Astrocyte (in vitro differentiated cells and primary cell): ENCODE results near the gene DZIP3. TPM values are rescaled to one million over a fixed set of nuclear protein-coding genes. Genes with fewer than 3 reads are reported as not detected.

Source experiments
- DNase-seq: peaks from one replicate; pipeline ENCODE4 v3.0.0-alpha.2; 2010; ENCODE audit warnings: low read depth
- FAIRE-seq: peaks from 2 replicates; lab custom pipeline; 2011; peaks lifted over from hg19 to GRCh38; lab: Jason Lieb, UNC
- H2AFZ ChIP-seq: 2 replicates; pipeline ENCODE4 v1.6.0; 2012; ENCODE audit warnings: low read depth, low read length, inconsistent platforms
- H3K27ac ChIP-seq: 2 replicates; pipeline ENCODE4 v1.5.1; 2011; ENCODE audit warnings: low read depth, low read length, inconsistent platforms
- H3K27me3 ChIP-seq: 2 replicates; pipeline ENCODE4 v1.6.0; 2011; ENCODE audit warnings: low read length, inconsistent platforms; ENCODE audit not compliant: insufficient read depth
- H3K36me3 ChIP-seq: 2 replicates; pipeline ENCODE4 v1.5.1; 2011; ENCODE audit warnings: low read length, inconsistent platforms; ENCODE audit not compliant: insufficient read depth
- H3K4me1 ChIP-seq: 2 replicates; pipeline ENCODE4 v1.5.1; 2011; ENCODE audit warnings: low read length, inconsistent platforms; ENCODE audit not compliant: insufficient read depth
- H3K4me2 ChIP-seq: 2 replicates; pipeline ENCODE4 v1.6.0; 2012; ENCODE audit warnings: low read length, inconsistent platforms
- H3K4me3 ChIP-seq: 2 replicates; pipeline ENCODE4 v1.5.1; 2011; ENCODE audit warnings: low read depth, mild to moderate bottlenecking, low read length, inconsistent platforms; ENCODE audit not compliant: insufficient read depth
- H3K79me2 ChIP-seq: 2 replicates; pipeline ENCODE4 v1.6.0; 2012; ENCODE audit warnings: mild to moderate bottlenecking, low read length, inconsistent platforms; ENCODE audit not compliant: insufficient read depth
- H3K9ac ChIP-seq: 2 replicates; pipeline ENCODE4 v1.6.0; 2012; ENCODE audit warnings: mild to moderate bottlenecking, low read length, inconsistent platforms
- H3K9me3 ChIP-seq: 2 replicates; pipeline ENCODE4 v1.5.1; 2012; ENCODE audit warnings: low read depth, mild to moderate bottlenecking, low read length, inconsistent platforms; ENCODE audit not compliant: insufficient read depth
- H4K20me1 ChIP-seq: 2 replicates; pipeline ENCODE4 v1.6.0; 2012; ENCODE audit warnings: low read length, inconsistent platforms; ENCODE audit not compliant: insufficient read depth
- H3K27ac Mint-ChIP-seq: one replicate; pipeline ENCODE4 v1.8.0; 2021; ENCODE audit warnings: mild to moderate bottlenecking, mixed read lengths; ENCODE audit not compliant: unreplicated experiment
- H3K27me3 Mint-ChIP-seq: one replicate; pipeline ENCODE4 v1.8.0; 2021; ENCODE audit warnings: low read depth, mixed read lengths; ENCODE audit not compliant: unreplicated experiment
- H3K36me3 Mint-ChIP-seq: one replicate; pipeline ENCODE4 v1.8.0; 2021; ENCODE audit warnings: low read depth, mixed read lengths; ENCODE audit not compliant: unreplicated experiment
- H3K4me1 Mint-ChIP-seq: one replicate; pipeline ENCODE4 v1.8.0; 2021; ENCODE audit warnings: low read depth, mixed read lengths; ENCODE audit not compliant: unreplicated experiment
- H3K4me3 Mint-ChIP-seq: one replicate; pipeline ENCODE4 v1.8.0; 2021; ENCODE audit warnings: mild to moderate bottlenecking, moderate library complexity, mixed read lengths; ENCODE audit not compliant: unreplicated experiment
- H3K9me3 Mint-ChIP-seq: one replicate; pipeline ENCODE4 v1.8.0; 2021; ENCODE audit warnings: mild to moderate bottlenecking, mixed read lengths; ENCODE audit not compliant: unreplicated experiment
- EZH2 ChIP-seq: IDR thresholded peaks from 2 replicates; pipeline ENCODE4 v1.6.1; 2012; ENCODE audit warnings: mild to moderate bottlenecking, low read length, inconsistent platforms; ENCODE audit not compliant: insufficient read depth
- total RNA-seq: library from RNA; stranded (reverse); gene quantifications from 2 replicates; pipeline ENCODE4 v1.2.1, GENCODE V29; 2021
- TF ChIP-seq, protein P1 (sequence below): IDR thresholded peaks from 2 replicates; pipeline ENCODE4 v1.5.1; 2011; ENCODE audit warnings: low read depth, mild to moderate bottlenecking, inconsistent platforms, low read length, moderate library complexity; ENCODE audit not compliant: insufficient read depth

DZIP3 gene
- total RNA-seq, 1 donor from 2014 or later: 12.9 TPM

DNA sequence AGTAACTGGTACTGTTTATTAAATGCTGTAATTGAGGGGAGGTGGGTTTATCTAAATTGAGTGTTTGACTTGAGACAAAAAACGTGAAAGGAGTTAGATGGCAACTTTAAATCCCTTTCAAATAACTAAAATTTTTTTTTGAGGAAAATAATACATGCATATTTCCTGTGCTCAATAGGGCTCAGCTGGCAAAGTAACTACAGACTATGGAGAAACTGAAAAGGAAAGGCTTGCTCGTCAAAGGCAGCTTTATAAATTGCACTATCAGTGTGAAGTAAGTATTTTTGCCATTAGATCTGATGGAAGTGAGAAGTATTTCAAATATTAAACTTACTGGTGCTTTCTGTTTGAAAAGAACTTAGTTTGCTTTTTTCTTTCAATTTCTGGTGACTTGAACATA, 72.2 kb downstream of the DZIP3 start:
- no peak for TF ChIP-seq EZH2
- TF ChIP-seq, protein P1, sequence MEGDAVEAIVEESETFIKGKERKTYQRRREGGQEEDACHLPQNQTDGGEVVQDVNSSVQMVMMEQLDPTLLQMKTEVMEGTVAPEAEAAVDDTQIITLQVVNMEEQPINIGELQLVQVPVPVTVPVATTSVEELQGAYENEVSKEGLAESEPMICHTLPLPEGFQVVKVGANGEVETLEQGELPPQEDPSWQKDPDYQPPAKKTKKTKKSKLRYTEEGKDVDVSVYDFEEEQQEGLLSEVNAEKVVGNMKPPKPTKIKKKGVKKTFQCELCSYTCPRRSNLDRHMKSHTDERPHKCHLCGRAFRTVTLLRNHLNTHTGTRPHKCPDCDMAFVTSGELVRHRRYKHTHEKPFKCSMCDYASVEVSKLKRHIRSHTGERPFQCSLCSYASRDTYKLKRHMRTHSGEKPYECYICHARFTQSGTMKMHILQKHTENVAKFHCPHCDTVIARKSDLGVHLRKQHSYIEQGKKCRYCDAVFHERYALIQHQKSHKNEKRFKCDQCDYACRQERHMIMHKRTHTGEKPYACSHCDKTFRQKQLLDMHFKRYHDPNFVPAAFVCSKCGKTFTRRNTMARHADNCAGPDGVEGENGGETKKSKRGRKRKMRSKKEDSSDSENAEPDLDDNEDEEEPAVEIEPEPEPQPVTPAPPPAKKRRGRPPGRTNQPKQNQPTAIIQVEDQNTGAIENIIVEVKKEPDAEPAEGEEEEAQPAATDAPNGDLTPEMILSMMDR: no peak
- Histone ChIP-seq H3K79me2 (no peaks in the 10 kb centered on the region), H3K4me3 (no peak overlapping the region), H3K36me3 (no peaks in the 10 kb centered on the region), H4K20me1 (no peaks in the 10 kb centered on the region), H2AFZ (no peak overlapping the region), H3K27ac (no peak overlapping the region), H3K27me3 (no peaks in the 10 kb centered on the region), H3K4me2 (no peak overlapping the region), H3K4me1 (no peaks in the 10 kb centered on the region), H3K9me3 (no peaks in the 10 kb centered on the region), H3K9ac (no peak overlapping the region)
- no peak for DNase-seq
- no peak for FAIRE-seq
- Mint-ChIP-seq H3K27ac (no peak overlapping the region), H3K9me3 (peaks cover 3% of the 10 kb centered on the region), H3K4me1 (no peaks in the 10 kb centered on the region), H3K4me3 (no peak overlapping the region), H3K27me3 (no peaks in the 10 kb centered on the region), H3K36me3 (peaks cover 3% of the 10 kb centered on the region)

DNA sequence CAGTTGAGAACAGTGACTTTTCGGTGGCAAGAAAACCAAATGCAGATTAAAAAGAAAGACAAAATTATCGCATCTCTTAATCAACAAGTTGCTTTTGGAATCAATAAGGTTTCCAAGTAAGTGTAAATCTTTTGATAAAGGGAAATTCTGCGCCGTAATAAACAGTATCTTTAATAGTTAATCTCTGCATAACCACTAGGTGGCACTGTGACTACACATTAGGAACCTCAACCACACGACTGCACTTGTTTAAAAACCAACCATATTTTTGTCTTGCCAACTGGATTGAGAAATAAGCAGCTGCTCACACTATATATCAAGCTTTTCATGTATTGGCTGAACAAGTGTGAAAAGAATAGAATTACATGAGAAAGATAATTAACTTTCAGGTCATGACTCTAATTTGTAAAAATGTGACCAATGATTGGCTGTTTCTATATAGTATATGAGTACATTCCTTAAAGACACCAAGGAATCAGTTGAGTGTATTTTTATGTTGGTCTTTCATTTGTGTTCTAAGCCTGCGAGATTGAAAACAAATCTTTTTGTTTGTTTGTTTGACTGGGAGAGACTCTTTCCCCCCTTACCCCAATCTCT, 72.7 kb downstream of the DZIP3 start:
- H3K9ac ChIP-seq: no peak overlapping the region
- DNase-seq (peak; percentile 55), FAIRE-seq (no peak)
- H3K27me3 ChIP-seq: no peaks in the 10 kb centered on the region
- H3K36me3 ChIP-seq: no peaks in the 10 kb centered on the region
- H3K4me3 ChIP-seq: no peak overlapping the region
- H3K9me3 Mint-ChIP-seq: no peaks in the 10 kb centered on the region
- H3K4me1 ChIP-seq: no peaks in the 10 kb centered on the region
- H3K9me3 ChIP-seq: no peaks in the 10 kb centered on the region
- no peaks in the 10 kb centered on the region for H3K79me2 ChIP-seq
- no peak for TF ChIP-seq EZH2
- TF ChIP-seq, protein P1: peak; percentile 78
- H3K4me2 ChIP-seq: no peak overlapping the region
- no peak overlapping the region for H3K27ac ChIP-seq
- H3K4me3 Mint-ChIP-seq: no peak overlapping the region
- no peak overlapping the region for H2AFZ ChIP-seq
- no peaks in the 10 kb centered on the region for H4K20me1 ChIP-seq
- no peak overlapping the region for H3K27ac Mint-ChIP-seq
- no peaks in the 10 kb centered on the region for H3K36me3 Mint-ChIP-seq
- no peaks in the 10 kb centered on the region for H3K4me1 Mint-ChIP-seq
- H3K27me3 Mint-ChIP-seq: no peaks in the 10 kb centered on the region

DNA sequence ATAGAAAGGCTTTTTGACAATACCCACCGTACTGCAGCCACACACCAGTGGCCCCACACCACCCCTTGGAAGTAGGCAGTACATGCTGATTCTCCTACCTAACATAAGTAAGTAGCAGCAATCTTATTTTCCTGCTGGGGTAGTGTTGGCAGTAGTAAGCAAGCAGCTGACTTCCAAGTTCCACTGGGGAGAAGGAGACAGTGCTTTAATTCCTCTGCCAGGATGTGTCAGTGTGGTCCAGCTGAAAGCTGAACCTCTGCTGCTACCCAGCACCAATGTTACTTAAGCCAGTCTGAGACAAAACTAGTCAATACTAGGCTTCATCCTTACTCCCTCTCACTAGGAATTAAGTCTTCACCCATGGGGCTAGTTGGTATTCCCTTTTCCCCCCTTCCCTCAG, 74.7 kb downstream of the DZIP3 start:
- Histone ChIP-seq H3K9ac (no peak overlapping the region), H3K4me2 (no peak overlapping the region), H3K79me2 (no peaks in the 10 kb centered on the region), H3K9me3 (no peaks in the 10 kb centered on the region), H4K20me1 (no peaks in the 10 kb centered on the region), H2AFZ (no peak overlapping the region), H3K27ac (no peak overlapping the region), H3K4me1 (no peaks in the 10 kb centered on the region), H3K36me3 (no peaks in the 10 kb centered on the region), H3K27me3 (no peaks in the 10 kb centered on the region), H3K4me3 (no peak overlapping the region)
- H3K4me1 Mint-ChIP-seq: no peaks in the 10 kb centered on the region
- TF ChIP-seq EZH2: no peak
- TF ChIP-seq, protein P1: no peak
- H3K36me3 Mint-ChIP-seq: no peaks in the 10 kb centered on the region
- no peak for DNase-seq
- no peaks in the 10 kb centered on the region for H3K9me3 Mint-ChIP-seq
- no peak overlapping the region for H3K27ac Mint-ChIP-seq
- no peak for FAIRE-seq
- H3K4me3 Mint-ChIP-seq: no peak overlapping the region
- no peaks in the 10 kb centered on the region for H3K27me3 Mint-ChIP-seq
